K562 treated with DMSO at 1 percent for 48 hours (cell line): Measurements from ENCODE around the gene KLHDC10. TPM values are rescaled to one million over a fixed set of nuclear protein-coding genes. Genes with fewer than 3 reads are reported as not detected.

ENCODE experiments used
- total RNA-seq: library from RNA; unstranded; fragments of 300-600 nt; gene quantifications from 2 replicates; pipeline ENCODE4 v1.2.3, GENCODE V29; 2022; ENCODE audit warnings: low replicate concordance; ENCODE audit errors: extremely low read depth

KLHDC10 gene, protein sequence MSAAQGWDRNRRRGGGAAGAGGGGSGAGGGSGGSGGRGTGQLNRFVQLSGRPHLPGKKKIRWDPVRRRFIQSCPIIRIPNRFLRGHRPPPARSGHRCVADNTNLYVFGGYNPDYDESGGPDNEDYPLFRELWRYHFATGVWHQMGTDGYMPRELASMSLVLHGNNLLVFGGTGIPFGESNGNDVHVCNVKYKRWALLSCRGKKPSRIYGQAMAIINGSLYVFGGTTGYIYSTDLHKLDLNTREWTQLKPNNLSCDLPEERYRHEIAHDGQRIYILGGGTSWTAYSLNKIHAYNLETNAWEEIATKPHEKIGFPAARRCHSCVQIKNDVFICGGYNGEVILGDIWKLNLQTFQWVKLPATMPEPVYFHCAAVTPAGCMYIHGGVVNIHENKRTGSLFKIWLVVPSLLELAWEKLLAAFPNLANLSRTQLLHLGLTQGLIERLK
- total RNA-seq: not detected in 2 replicates

DNA sequence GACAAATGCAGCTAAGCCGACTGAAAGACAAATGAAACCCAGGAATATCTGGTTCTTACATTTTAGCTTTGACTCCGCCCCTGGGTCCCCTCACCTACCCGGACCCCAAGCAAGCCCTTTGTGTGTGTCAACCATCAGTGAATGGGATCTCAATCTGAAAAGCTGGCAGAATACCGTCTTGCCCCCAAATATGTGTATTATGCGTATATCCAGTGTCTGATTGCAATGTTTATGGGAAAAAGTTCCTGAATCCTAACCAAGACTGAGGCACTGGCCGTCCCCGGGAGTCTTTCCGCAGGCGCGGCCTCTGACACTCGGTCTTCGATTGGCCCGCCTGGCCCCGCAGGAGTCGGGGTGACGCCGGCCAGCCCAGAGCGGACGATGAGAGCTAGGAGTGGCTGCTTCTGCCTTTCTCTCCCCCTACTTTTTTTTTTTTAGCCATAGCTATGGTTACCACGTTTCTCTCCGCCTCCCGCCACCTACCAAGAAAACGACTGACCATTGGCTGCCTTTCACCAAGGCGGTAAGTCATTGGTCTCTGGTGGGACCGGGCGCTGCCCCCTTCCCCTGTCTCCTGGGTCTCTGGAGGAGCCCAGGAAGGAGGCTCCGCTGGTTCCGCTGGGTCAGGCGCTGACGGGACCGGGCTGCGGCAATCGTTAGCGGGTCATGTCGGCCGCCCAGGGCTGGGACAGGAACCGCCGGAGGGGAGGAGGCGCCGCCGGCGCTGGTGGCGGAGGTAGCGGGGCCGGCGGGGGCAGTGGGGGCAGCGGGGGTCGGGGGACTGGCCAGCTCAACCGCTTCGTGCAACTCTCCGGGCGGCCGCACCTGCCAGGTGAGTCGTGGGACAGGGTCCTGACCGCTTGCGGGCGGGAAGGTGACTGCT lies at the start of gene KLHDC10:
Gene KLHDC10, plus strand, starts transcription at position 557 of the 883 bp plus-strand sequence. Its CDS starts 110 bp downstream, at position 667.

Other genes starting within 250 kb of the KLHDC10 start
- not detected in 2 replicates for gene UBE2H, start 117.6 kb upstream of the KLHDC10 start, total RNA-seq
- gene ZC3HC1, start 19.2 kb upstream of the KLHDC10 start, total RNA-seq: not detected in 2 replicates
- gene TMEM209, start 134.9 kb downstream of the KLHDC10 start, total RNA-seq: not detected in 2 replicates
- not detected in 2 replicates for gene SSMEM1, start 137.3 kb downstream of the KLHDC10 start, total RNA-seq
- not detected in 2 replicates for gene CPA2, start 196.3 kb downstream of the KLHDC10 start, total RNA-seq
- gene CPA4, start 222.6 kb downstream of the KLHDC10 start, total RNA-seq: not detected in 2 replicates